Neural progenitor cell (in vitro differentiated cells): ENCODE measurements around the gene RHBDL1.

Source experiments
- EZH2 ChIP-seq: fragments of 200-600 bp; sonication (generic); IDR thresholded peaks from 2 replicates; pipeline ENCODE4 v1.6.1; 2017; ENCODE audit warnings: antibody characterized with exemption, mild to moderate bottlenecking, moderate library complexity
- EZH2phosphoT487 ChIP-seq: fragments of 200-600 bp; sonication (generic); IDR thresholded peaks from 2 replicates; pipeline ENCODE4 v1.6.1; 2017; ENCODE audit warnings: antibody characterized with exemption
- TF ChIP-seq, protein P1 (sequence below): fragments of 200-600 bp; sonication (generic); IDR thresholded peaks from 2 replicates; pipeline ENCODE4 v1.5.1; 2017; ENCODE audit warnings: antibody characterized with exemption, mild to moderate bottlenecking

GRCh38 chr16:647173-647902 is 28.1 kb upstream of the RHBDL1 start:
- TF ChIP-seq, protein P1, sequence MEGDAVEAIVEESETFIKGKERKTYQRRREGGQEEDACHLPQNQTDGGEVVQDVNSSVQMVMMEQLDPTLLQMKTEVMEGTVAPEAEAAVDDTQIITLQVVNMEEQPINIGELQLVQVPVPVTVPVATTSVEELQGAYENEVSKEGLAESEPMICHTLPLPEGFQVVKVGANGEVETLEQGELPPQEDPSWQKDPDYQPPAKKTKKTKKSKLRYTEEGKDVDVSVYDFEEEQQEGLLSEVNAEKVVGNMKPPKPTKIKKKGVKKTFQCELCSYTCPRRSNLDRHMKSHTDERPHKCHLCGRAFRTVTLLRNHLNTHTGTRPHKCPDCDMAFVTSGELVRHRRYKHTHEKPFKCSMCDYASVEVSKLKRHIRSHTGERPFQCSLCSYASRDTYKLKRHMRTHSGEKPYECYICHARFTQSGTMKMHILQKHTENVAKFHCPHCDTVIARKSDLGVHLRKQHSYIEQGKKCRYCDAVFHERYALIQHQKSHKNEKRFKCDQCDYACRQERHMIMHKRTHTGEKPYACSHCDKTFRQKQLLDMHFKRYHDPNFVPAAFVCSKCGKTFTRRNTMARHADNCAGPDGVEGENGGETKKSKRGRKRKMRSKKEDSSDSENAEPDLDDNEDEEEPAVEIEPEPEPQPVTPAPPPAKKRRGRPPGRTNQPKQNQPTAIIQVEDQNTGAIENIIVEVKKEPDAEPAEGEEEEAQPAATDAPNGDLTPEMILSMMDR, result no peak
- TF ChIP-seq EZH2 (no peak), EZH2phosphoT487 (no peak)
